ENCODE data around the gene ARHGEF40.

GRCh38 chr14:21099596-21099985, 29.5 kb downstream of the ARHGEF40 start:
- TF ChIP-seq CTCF (conservative IDR thresholded peaks at IDR 0.05) (no peak), ZFX (IDR thresholded peaks at IDR 0.05) (no peak)
